Stimulated activated CD4-positive, alpha-beta T cell treated with anti-CD3 and anti-CD28 coated beads, Interleukin-12 subunit alpha, Interleukin-12 subunit beta, amount 100 ng/mL, for 48 hours (primary cell): Measurements from ENCODE around the gene KDM1B.

Experiments used
- DNase-seq, 3 donors: peaks; one replicate each; pipeline ENCODE4 v3.0.0-alpha.2; 2020; ENCODE audit warnings: low read depth in 2 of 3, low spot score in 1 of 3

The KDM1B gene

DNA sequence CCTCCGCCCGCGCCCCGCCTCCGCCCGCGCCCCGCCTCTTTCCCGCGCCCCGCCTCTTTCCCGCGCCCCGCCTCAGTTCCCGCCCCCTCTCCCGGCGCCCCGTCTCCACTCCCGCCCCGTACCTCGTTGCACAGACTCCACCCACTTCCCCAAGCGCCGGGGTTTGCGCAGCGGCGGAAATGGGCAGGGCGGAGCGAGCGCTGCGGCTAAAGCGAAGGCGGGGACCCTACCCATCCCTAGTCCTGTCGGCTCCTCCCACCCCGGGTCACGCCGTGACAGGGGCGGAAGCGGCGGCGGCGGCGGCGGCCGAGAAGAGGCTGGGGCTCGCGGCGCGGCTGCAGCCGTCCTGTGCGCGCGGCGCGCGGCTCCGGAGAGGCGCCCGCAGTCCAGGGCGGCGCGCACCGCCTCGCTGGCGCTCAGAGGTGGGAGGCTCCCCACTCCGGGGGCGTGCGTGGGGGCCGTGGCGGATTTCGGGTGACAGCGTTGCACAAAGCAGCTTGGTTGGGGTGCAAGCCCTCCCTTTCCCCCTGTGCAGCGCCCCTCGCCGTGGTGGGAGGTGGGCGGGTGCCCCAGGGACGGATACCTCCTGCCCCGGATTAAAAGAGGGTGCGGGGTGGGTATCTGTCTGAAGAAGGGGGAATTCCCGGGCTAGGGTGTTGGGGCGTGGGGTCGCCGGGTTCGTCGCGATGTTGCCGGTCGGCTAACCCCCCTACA is at the start of gene KDM1B:
Gene KDM1B (plus strand): TSS at position 273 of the 714 bp plus-strand sequence. CDS start 4,474 bp downstream, outside the sequence.
- peak; percentile 96 to 98 (median 97) for DNase-seq

- DNase-seq, result no peak
Measured at GRCh38 chr6:18107061-18107460, 48.2 kb upstream of the KDM1B start.

DNA sequence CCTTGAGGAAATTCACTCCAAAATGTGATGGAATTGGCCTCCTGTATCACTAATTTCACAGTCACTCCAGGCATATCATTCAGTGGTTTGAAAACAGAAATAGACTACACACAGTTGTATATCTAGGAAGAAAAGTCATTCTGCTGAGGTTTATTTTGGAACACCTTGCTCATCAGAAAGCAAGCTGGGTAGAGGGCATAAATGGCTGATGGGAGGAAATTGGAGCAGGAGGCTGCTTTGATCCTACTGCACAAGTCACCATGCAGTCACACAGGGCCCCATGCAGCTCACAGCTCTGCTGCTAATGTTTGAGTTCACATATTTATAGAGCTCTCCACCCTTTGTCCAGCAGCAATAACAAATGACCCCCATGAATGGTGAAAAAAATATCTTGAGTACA is 45.1 kb upstream of the KDM1B start:
- no peak for DNase-seq

DNA sequence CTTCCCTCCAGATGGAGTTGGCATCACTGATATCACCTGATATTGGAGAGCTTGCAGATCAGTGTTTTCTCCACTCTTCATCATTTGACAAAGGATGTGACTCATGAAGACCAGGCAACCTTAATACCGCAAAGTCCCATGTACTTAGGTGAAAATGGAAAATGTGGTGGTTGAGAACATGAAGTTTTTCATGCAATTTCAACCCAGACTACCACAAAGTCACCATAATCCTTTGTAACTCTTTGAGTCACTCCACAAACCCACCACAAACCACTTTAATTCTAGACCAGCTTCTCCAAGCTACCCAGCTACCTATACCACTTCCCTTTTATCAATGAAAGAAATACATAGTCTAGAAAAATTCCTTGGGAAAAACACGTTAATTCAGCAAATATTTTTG is 39.9 kb upstream of the KDM1B start:
- DNase-seq, result peak in 1 of 3 donors; percentile 46

GRCh38 chr6:18117136-18117535 is 38.1 kb upstream of the KDM1B start:
- no peak for DNase-seq

GRCh38 chr6:18118330-18118729 is 36.9 kb upstream of the KDM1B start:
- DNase-seq, result no peak

- no peak for DNase-seq
Measured at GRCh38 chr6:18119236-18119635, 36.0 kb upstream of the KDM1B start.

DNA sequence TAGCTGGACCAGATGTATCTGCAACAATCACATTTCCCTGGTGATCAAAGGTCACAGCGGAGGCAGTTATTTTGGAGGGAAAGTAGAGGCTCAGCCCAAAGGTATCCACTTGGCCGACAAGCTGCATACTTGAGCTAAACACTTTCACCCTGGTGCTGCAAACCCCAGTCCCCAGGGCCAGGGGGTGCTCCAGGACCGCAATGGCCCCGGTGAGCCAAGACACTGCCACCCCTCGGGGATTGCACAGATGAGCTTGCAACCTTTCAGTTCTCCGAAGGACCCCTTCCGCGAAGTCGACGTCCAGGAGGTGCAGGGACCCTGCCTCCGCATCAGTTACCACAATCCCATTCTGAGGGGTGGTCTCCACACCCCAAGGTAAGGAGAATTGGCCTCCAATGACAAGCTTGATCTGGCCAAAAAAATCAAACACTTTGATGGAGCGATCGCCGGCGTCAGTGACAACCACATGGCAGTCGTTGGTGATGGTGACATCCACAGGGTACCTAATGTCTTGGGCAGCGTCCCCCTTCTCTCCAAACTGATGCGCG is 33.6 kb upstream of the KDM1B start:
- DNase-seq, result no peak

DNA sequence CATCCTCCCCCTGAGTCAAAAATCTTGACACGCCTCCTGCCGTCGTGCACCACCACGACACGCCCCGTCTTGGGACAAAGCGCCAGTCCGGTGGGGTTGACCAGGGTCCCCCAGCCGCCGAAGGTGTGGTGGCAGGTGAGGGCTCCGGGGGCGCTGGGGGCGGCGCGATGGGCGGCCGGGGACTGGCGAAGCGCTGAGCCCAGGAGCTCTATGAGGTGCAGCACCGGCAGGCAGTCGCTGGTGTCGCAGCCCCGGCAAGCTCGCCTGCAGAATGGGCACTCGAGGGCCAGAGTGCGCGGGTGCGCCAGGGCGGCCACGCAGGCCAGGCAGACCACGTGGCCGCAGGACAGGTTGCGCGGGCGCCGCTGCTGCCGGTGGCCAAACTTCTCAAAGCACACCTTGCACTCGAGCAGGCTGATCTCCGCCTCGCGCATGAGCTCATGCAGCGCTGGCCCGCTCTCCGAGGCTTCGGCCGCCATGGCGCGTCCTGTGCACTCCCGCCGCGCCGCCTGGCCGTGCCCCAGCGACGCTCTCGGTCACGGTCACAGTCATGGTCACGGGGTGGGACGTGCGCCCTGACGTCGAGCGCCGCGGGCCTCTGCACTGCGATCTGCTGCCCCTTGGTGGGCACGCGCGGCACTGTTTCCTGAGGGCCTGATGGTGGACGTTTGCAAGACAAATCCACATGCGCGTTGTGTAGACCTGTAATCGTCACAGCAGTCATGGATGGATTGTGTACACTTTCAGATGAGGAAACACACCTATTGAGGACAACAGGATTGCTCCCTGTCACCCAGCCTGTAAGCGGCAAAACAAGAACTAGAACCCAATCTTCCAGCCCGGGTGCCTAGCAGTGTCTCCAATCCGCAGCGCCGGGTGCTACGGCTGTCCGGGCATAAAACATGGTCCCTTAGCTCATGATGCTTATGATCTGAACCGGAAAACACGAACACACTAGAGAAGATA is 32.8 kb upstream of the KDM1B start, which contains the start of gene NHLRC1:
Gene NHLRC1 (minus strand): TSS at position 550 of the 966 bp plus-strand sequence. CDS start 71 bp downstream, at position 479.
- peak; percentile 66 to 73 (median 72) for DNase-seq

- DNase-seq, result no peak
Measured at GRCh38 chr6:18126121-18126520, 29.1 kb upstream of the KDM1B start.

GRCh38 chr6:18132346-18132745 is 22.9 kb upstream of the KDM1B start:
- no peak for DNase-seq

DNA sequence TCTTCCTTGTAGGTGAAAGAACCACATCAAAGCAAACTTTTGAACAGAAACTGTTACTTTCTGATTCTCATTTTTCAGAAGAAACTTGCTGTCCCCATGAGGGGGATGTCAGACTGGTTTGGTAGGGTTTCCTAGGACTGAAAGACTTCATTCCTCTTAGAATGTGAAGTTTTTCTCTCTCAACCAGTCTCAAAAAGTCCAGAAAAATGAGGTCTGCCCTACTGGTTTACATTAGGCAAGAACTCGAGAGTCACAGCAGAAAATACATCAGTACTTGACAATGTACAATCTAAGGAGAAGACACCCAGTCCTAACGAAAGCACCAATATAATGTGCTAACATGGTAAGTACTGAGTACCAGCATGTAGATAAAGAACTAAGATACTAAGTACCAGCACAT is 20.1 kb upstream of the KDM1B start:
- no peak for DNase-seq

- DNase-seq, result no peak
Measured at GRCh38 chr6:18136260-18136659, 19.0 kb upstream of the KDM1B start.

DNA sequence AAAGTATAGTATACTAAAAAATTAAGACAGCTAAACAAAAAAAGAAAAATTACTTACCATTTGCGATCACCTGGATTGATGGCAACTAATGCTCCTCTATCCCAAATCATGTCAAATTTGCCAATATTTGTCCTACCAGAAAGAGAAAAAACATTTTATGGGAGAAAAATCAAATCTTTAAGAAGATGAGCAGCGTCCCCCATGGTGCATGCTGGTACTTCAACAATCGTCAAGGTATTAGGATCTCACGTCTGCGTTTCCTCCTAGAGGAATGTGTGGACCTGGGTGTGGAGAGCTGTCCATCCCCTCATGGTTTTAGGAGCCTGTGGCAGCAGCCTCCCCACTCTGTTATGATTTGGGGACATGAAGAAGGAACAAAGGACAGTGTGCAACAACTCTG is 16.3 kb upstream of the KDM1B start:
- no peak for DNase-seq

- DNase-seq, result no peak
Measured at GRCh38 chr6:18139935-18140621, 15.1 kb upstream of the KDM1B start.

GRCh38 chr6:18141805-18142590 is 13.2 kb upstream of the KDM1B start:
- DNase-seq, result no peak

DNA sequence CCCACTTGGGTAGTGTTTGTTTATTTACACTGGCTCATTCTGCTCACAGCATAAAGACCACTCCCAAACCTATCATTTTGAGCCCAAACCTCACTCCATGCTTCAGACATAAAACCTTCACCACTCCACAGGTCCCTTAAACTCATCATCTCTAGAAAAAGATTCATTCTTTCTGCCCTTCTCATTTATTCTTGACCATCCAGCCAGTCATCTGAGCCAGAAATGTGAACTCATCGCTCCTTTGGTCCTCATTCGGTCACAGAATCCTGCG is 12.7 kb upstream of the KDM1B start:
- DNase-seq, result no peak

GRCh38 chr6:18147160-18147559 is 8.1 kb upstream of the KDM1B start:
- no peak for DNase-seq

GRCh38 chr6:18147616-18148015 is 7.6 kb upstream of the KDM1B start:
- DNase-seq, result no peak

- no peak for DNase-seq
Measured at GRCh38 chr6:18148304-18149025, 6.8 kb upstream of the KDM1B start.
